Astrocyte (in vitro differentiated cells and primary cell): Measurements from ENCODE around the gene TACR2.

Experiments
- EZH2 ChIP-seq: IDR thresholded peaks from 2 replicates; pipeline ENCODE4 v1.6.1; 2012; ENCODE audit warnings: mild to moderate bottlenecking, low read length, inconsistent platforms; ENCODE audit not compliant: insufficient read depth
- TF ChIP-seq, protein P1 (sequence below): IDR thresholded peaks from 2 replicates; pipeline ENCODE4 v1.5.1; 2011; ENCODE audit warnings: low read depth, mild to moderate bottlenecking, inconsistent platforms, low read length, moderate library complexity; ENCODE audit not compliant: insufficient read depth

DNA sequence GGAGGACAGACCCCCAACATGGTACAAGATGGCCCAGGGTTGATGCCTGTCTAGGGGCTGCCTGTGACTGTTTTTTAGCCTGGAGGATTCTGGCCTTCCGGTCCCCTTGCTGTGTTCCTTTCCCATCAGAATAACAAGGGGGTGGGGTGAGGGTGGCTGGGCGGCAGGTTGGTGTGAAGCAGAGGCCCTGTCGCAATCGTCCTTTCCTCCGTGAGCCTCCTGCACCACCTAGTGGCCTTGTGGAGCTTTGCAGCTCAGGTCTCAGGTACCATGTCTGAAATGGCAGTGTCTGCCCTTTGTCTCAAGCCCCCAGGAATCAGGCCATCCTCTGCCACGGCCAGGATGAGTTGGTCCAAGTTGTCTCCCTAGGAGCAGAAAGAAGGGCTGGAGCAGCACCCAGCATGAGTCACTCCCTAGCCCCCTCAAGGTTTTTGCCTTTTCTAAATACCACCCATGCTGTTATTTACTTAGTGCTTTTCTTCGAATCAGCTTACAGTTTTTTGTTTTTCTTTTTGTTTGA is 24.2 kb downstream of the TACR2 start:
- TF ChIP-seq, protein P1, sequence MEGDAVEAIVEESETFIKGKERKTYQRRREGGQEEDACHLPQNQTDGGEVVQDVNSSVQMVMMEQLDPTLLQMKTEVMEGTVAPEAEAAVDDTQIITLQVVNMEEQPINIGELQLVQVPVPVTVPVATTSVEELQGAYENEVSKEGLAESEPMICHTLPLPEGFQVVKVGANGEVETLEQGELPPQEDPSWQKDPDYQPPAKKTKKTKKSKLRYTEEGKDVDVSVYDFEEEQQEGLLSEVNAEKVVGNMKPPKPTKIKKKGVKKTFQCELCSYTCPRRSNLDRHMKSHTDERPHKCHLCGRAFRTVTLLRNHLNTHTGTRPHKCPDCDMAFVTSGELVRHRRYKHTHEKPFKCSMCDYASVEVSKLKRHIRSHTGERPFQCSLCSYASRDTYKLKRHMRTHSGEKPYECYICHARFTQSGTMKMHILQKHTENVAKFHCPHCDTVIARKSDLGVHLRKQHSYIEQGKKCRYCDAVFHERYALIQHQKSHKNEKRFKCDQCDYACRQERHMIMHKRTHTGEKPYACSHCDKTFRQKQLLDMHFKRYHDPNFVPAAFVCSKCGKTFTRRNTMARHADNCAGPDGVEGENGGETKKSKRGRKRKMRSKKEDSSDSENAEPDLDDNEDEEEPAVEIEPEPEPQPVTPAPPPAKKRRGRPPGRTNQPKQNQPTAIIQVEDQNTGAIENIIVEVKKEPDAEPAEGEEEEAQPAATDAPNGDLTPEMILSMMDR, result peak; percentile 95
- TF ChIP-seq EZH2, result no peak
